Dermis microvascular lymphatic vessel endothelial cell (primary cell): ENCODE data around the gene RBPJ. TPM values are rescaled to one million over a fixed set of nuclear protein-coding genes. Genes with fewer than 3 reads are reported as not detected.

ENCODE experiments used
- total RNA-seq: library from RNA; depleted of rRNA; stranded (reverse); fragments of >200 nt; gene quantifications from 2 replicates; pipeline ENCODE4 v1.2.1, GENCODE V29; 2014

The RBPJ gene
- total RNA-seq, 1 donor from 2014 or later, result 39.9 TPM

Other genes starting within 250 kb of the RBPJ start
- gene CCKAR, start 169.5 kb downstream of the RBPJ start, total RNA-seq, result not detected in 2 replicates